ENCODE data around the gene EEIG2.

The EEIG2 gene

GRCh38 chr1:108556066-108556465 is 3.8 kb upstream of the EEIG2 start:
- no peak for TF ChIP-seq CTCF (IDR thresholded peaks at IDR 0.05; ENCODE audit: extremely low read depth, missing control alignments)
- DNase-seq (ENCODE audit: low spot score) = no peak

- no peak for DNase-seq (ENCODE audit: low spot score)
- TF ChIP-seq CTCF (IDR thresholded peaks at IDR 0.05; ENCODE audit: extremely low read depth, missing control alignments) = no peak
These were observed 3.4 kb upstream of the EEIG2 start for GRCh38 chr1:108556499-108556898.

- DNase-seq (ENCODE audit: low spot score) = peak; percentile 26
- TF ChIP-seq CTCF (IDR thresholded peaks at IDR 0.05; ENCODE audit: extremely low read depth, missing control alignments) = no peak
These were observed 2.6 kb upstream of the EEIG2 start for GRCh38 chr1:108557296-108557695.

- DNase-seq (ENCODE audit: low spot score) = no peak
These were observed 431 bp downstream of the EEIG2 start for GRCh38 chr1:108560189-108560873.

GRCh38 chr1:108560874-108561459 is 1.1 kb downstream of the EEIG2 start:
- no peak for TF ChIP-seq CTCF (IDR thresholded peaks at IDR 0.05; ENCODE audit: extremely low read depth, missing control alignments)
- DNase-seq (ENCODE audit: low spot score) = peak; percentile 77

More at GRCh38 chr1:108560189-108560873, 431 bp downstream of the EEIG2 start:
- TF ChIP-seq CTCF (IDR thresholded peaks at IDR 0.05; ENCODE audit: extremely low read depth, missing control alignments) = no peak

GRCh38 chr1:108561689-108562326 is 1.9 kb downstream of the EEIG2 start:
- TF ChIP-seq CTCF (IDR thresholded peaks at IDR 0.05; ENCODE audit: extremely low read depth, missing control alignments) = peak; percentile 82

GRCh38 chr1:108563808-108564207 is 3.9 kb downstream of the EEIG2 start:
- no peak for DNase-seq (ENCODE audit: low spot score)
- no peak for TF ChIP-seq CTCF (IDR thresholded peaks at IDR 0.05; ENCODE audit: extremely low read depth, missing control alignments)

More at GRCh38 chr1:108561689-108562326, 1.9 kb downstream of the EEIG2 start:
- peak; percentile 79 for DNase-seq (ENCODE audit: low spot score)

Data from GM20000 (cell line).